IPS-NIHi7 (cell line): Measurements from ENCODE around the gene PTPRN2.
"Not testable (repeated sequence)": the region's sequence is repeated elsewhere in the genome, so short reads cannot be mapped to it uniquely, and the experiment has no call there.

Experiments
- DNase-seq: peaks from one replicate; pipeline ENCODE4 v3.0.0; 2012; ENCODE audit warnings: mixed read lengths; ENCODE audit errors: extremely low spot score

Gene PTPRN2

GRCh38 chr7:158443688-158444483 is 143.7 kb downstream of the PTPRN2 start:
- no peak for DNase-seq

DNA sequence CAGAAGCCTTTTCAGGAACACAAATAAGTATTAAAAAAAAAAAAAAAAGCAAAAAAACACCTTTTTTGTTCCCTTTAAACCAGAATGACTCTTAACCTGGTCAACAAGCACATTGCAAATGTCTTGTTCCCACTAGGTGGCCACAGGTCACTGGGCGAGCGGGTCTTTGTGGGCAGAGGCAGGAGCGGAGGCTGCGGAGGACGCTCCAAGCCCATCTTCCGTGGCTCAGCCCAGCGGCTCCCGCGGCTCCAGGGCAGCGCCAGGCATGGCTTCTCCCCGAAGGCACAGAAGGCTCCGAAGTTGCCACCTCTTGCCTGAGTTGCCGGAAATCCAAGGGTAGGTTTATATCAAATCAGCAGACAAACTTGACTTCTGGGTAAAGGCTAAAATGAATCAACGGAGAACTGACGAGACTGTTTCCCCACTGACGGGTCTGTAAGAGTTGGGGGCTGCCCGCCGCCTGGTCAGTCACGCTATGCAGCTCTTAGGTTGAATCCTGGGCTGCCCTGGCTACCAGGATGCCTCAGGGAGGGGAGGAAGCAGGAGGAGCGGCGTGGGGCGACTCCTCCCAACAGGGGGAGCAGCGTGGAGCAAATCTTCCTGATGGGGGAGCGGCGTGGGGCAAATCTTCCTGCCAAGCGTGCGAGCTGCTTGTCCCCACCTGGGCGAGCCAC is 144.5 kb downstream of the PTPRN2 start:
- no peak for DNase-seq

GRCh38 chr7:158442260-158442659 is 145.4 kb downstream of the PTPRN2 start:
- DNase-seq, result no peak

DNA sequence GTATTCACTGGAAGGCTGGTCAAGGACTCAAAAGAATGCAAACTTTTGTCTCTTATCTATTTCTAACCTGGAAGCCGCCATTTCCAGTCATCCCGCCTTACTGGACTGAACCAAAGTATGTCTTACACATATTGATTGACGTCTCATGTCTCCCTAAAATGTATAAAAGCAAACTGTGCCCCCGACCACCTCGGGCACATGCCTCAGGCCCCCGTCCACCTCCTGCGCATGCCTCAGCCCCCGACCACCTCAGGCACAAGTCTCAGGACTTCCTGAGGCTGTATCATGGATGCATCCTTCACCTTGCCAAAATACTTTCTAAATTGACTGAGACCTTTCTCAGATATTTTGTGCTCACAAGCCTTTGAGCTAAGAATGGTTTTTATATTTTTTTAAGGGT is 148.6 kb downstream of the PTPRN2 start:
- no peak for DNase-seq

DNA sequence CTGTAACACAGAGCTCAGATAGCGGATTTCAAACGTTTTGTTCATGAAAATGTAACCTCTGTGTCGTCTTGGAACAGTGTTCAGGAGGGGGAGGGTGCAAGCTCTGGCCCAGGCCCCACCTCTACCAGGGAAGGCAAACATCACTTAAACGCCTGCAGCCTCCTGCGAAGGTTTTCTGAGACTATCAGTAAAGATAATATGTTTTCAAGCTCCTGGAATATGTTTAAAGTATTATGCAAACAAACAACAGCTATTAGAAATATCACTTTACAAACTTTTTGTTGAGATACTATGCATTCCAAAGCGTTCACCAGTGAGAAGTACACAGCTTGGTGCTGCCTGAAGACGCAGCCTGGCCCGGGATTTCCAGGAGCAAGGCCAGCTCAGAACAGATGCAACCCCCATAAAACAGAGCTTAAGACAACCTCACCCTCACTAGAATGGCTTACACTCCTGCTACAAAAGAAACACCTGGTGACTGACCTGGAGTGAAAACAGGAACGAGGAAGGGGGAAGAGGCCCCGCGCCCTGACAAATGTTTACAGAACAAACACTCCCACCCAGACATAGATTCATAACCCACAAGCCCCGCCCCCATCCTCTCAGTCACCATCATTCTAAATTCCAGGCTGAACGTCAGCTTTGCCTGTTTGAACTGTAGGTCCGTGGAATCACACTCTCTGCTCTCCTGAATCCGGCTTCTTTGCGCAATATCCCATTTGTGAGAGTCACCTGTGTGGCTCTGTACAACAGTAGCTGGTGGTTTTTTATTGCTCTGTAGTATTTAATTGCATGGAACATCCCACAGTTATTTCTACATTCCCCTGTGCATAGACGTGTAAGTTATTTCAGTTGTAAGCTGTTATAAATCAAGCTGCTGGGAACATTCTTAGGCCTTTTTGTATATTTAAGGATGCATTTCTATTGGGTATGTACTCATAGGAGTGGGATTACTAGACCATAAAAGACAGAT is 155.0 kb downstream of the PTPRN2 start:
- DNase-seq, result no peak

- DNase-seq, result no peak
These were observed 155.7 kb downstream of the PTPRN2 start for GRCh38 chr7:158431941-158432347.

DNA sequence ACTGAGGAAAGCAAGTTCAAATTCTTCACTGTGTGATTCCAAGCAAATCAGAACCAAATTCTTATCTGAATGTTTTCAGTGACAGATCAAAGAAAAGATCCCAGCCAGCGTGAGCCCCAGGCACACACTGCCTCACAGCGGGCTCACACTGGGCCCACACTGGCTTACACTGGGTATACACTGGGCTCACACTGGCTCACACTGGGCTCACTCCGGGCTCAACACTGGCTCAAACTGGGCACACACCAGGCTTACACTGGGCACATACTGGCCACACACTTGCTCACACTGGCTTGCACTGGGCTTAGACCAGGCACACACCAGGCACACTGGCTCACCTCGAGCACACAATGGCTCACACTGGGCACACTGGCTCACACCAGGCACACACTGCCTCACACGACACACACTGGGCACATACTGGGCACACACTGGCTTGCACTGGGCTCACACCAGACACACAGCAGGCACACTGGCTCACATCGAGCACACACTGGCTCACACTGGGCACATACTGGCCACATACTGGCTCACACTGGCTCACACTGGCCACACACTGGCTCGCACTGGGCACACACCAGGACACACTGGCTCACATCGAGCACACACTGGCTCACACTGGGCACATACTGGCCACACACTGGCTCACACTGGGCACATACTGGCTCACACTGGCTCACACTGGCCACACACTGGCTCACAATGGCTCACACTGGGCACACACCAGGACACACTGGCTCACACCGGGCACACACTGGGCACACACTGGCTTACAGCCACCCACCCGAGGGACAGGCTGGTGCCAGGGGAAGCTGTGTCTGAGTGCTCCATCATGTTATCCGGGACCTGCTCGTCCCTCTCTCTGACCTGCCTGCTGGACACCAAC is 156.3 kb downstream of the PTPRN2 start:
- no peak for DNase-seq

- DNase-seq, result no peak
These were observed 157.2 kb downstream of the PTPRN2 start for GRCh38 chr7:158430308-158431034.

DNA sequence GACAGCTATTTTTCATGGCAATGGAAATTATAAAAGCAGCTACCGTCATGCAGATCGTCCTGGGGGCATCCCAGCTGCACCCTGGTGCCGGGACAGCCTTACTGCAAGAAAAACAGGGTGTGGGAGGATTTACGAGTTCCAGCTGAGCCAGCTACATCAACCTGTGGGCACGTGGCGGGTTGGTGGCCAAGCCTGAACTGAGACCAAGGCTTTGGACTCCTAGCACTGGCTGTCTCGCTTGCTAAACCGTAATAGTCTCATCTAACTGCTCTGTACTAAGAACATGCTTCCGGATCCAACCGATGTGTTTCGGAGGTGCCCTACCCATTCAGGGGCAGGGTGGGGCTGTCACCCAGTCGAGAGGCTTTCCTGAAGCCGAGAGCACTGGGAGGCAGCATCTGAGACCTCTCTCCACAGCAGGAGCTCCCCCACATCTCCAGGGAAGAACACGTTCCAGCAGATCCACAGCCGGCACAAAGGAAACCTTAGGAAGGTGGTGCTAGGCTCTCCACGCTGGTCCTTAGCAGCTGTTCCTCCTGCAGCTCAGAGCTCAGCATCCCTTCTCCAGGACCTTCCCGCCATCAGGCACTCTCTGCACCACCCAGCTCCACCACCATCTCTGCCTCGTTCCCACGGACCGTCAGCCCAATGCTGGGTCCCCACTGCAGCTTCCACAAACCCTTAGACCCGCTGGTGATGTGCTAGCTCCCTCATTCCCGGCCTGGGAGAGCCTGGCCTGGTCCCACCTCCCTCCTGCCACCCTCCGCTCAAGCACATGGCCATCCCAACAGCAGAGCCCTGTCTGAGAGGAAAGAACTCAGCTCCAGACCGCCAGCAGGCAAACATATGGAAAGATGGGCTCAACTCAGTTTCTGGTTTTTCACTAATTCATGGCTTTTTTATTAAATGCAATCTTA is 158.5 kb downstream of the PTPRN2 start:
- DNase-seq, result no peak

GRCh38 chr7:158428131-158428836 is 159.3 kb downstream of the PTPRN2 start:
- no peak for DNase-seq

- not testable (repeated sequence) for DNase-seq
These were observed 161.9 kb downstream of the PTPRN2 start for GRCh38 chr7:158425676-158426075.

- DNase-seq, result no peak
These were observed 163.1 kb downstream of the PTPRN2 start for GRCh38 chr7:158424531-158424930.

- DNase-seq, result no peak
These were observed 163.6 kb downstream of the PTPRN2 start for GRCh38 chr7:158424011-158424410.

DNA sequence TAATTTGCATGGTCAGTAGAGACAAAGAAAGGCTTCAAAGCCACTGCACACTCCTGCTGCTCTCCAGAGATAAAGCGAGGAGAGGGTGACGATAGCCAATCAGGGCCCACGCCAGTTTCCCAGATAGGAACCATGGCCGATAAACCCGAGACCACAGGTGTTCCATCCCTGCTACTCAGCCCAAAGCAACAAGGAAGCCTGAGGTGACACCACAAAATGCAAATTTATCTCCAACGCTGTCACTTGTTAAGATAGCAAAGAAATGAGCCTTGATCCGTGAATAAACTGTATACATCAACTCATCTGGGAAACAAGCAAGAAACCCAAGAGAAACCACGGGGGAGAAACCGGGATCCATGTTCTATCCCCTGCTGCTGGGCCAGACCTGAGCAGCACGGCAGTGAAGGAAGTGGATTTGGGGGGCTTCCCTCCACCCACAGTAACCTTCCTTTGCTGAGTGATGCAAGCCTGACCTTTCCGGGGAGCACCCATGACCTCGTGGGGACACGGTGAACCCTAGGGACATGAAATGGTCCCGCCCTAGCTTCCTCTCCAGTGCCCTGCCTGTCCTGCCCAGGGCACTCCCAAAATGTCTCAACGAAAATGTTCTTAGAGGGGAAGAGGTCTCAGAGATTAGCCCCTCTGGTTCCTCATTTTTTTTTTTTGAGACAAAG is 164.6 kb downstream of the PTPRN2 start:
- DNase-seq, result no peak

- no peak for DNase-seq
These were observed 165.3 kb downstream of the PTPRN2 start for GRCh38 chr7:158422196-158422886.

DNA sequence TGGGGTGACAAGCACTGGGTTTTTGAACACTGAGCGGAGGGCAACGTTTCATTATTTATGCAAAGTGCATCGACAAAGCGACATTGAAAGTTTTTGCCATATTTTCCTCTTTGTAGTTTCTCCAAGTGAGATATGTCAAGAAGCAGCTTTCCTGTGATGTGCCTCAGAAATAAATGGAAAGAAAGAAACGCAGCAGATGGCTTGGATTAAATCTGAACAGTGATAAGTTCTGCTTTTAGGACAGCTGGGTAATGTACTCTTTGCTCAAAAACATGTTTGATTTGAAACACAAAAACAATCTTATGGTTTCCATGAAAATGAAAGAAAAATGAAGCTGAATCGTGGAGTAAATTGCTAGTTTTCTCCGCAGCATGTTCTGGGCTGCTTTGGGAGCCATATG is 166.3 kb downstream of the PTPRN2 start:
- no peak for DNase-seq

DNA sequence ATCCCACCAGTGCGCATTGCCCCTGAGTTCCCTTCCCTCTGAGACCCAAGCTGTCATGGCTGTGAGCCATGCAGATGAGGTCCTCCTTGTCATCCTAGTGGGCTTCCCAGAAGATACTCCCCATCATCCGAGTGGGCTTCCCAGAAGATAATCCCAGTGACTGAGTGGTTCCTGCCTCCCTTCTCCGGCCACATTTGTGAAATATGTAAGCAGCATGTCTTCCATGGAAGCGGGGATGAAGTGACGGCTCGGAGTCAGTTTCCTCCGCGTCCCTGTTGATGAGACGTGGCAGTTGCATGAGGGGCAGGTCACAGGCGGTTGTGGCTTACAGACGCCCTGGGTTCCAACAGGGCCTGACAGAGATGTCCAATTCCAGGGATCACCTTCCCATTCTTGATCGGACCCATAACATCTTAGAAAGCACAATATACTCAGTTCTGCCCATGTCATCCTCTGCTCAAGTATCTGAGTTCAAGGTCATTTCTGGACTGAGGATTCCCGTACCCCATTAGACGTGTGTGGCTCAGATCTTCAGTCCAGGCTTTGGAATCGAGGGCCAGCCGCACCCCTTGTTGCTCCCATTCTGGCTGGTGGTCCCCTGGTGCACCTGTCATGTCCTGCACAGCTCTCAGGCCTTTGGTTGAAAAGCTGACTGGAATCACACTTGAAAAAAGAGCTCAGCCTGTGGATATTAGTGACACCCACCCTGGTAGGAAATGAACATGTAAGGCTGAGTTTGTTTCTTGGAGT is 166.9 kb downstream of the PTPRN2 start:
- DNase-seq, result no peak
